Left ventricle myocardium inferior (tissue), 1 donor: ENCODE data around the gene RRAGC. TPM values are rescaled to one million over a fixed set of nuclear protein-coding genes. Genes with fewer than 3 reads are reported as not detected.
A peak's percentile ranks its signal among the peaks of the same experiment; 100 is the strongest.

Source experiments
- DNase-seq: peaks from one replicate; pipeline ENCODE4 v3.0.0-alpha.2; 2020
- H3K27ac ChIP-seq: fragments of 200-600 bp; replicated peaks from 2 replicates; pipeline ENCODE4 v1.8.0; 2021
- H3K27me3 ChIP-seq: fragments of 200-600 bp; 2 replicates; pipeline ENCODE4 v1.8.0; 2021; ENCODE audit warnings: low read depth
- H3K36me3 ChIP-seq: fragments of 200-600 bp; 2 replicates; pipeline ENCODE4 v1.8.0; 2021
- H3K4me1 ChIP-seq: fragments of 200-600 bp; 2 replicates; pipeline ENCODE4 v1.8.0; 2021
- H3K4me3 ChIP-seq: fragments of 200-600 bp; 2 replicates; pipeline ENCODE4 v1.8.0; 2021; ENCODE audit warnings: mild to moderate bottlenecking, moderate library complexity
- H3K9me3 ChIP-seq: fragments of 200-600 bp; replicated peaks from 2 replicates; pipeline ENCODE4 v1.8.0; 2021
- CTCF ChIP-seq: fragments of 200-600 bp; IDR thresholded peaks from 2 replicates; pipeline ENCODE4 v1.8.0; 2021; ENCODE audit warnings: antibody characterized with exemption, mild to moderate bottlenecking, borderline replicate concordance
- intact Hi-C: fragments of 100-400 bp; cut with micrococcal nuclease; formaldehyde crosslinking; loops from one replicate; pipeline ENCODE4 v1.11.0; 2022
- total RNA-seq: library from RNA; stranded (reverse); fragmentation: NEBNext Ultra II Directional; extraction: Animal tissue kit (Norgen Biotek cat#: 25700); gene quantifications from one replicate; pipeline ENCODE4 v1.2.1, GENCODE V29; 2021
- donor health status: DM: no; HTN: yes; CAD: no; lungs with severe emphysema.

The RRAGC gene
- total RNA-seq, 1 donor from 2014 or later, result 20.0 TPM

GRCh38 chr1:38885092-38885491, 25.5 kb upstream of the RRAGC start:
- no peak overlapping the region for H3K27ac ChIP-seq
- H3K9me3 ChIP-seq, result no peaks in the 10 kb centered on the region
- no peak overlapping the region for H3K4me3 ChIP-seq
- intact Hi-C loops, result no loop called here
- H3K4me1 ChIP-seq, result peaks cover 6% of the 10 kb centered on the region
- H3K36me3 ChIP-seq, result peaks cover 5% of the 10 kb centered on the region
- no peaks in the 10 kb centered on the region for H3K27me3 ChIP-seq
- DNase-seq, result no peak
- TF ChIP-seq CTCF, result no peak

GRCh38 chr1:38881487-38881886, 21.9 kb upstream of the RRAGC start, which contains the start of gene GJA9:
Gene GJA9, minus strand, starts transcription at chr1:38881587. Its CDS starts 5,489 bp downstream, at chr1:38876098.
- intact Hi-C loops, result no loop called here

GRCh38 chr1:38875811-38876210, 16.2 kb upstream of the RRAGC start:
- intact Hi-C loops, result no loop called here
- Histone ChIP-seq H3K27ac (no peak overlapping the region), H3K36me3 (no peaks in the 10 kb centered on the region), H3K4me1 (peaks cover 42% of the 10 kb centered on the region), H3K27me3 (no peaks in the 10 kb centered on the region), H3K9me3 (no peaks in the 10 kb centered on the region), H3K4me3 (no peak overlapping the region)
- TF ChIP-seq CTCF, result no peak
- DNase-seq, result no peak

More at GRCh38 chr1:38881487-38881886, 21.9 kb upstream of the RRAGC start, which contains the start of gene GJA9:
- Histone ChIP-seq H3K36me3 (no peaks in the 10 kb centered on the region), H3K27me3 (no peaks in the 10 kb centered on the region), H3K4me3 (no peak within 1 kb of the TSS), H3K4me1 (peaks cover 6% of the 10 kb centered on the region), H3K27ac (no peak within 1 kb of the TSS), H3K9me3 (no peaks in the 10 kb centered on the region)
- no peak for TF ChIP-seq CTCF
- DNase-seq, result no peak

GRCh38 chr1:38873027-38873969, 13.7 kb upstream of the RRAGC start, which contains the start of gene MYCBP:
Gene MYCBP, minus strand, starts transcription at chr1:38873348. Its CDS starts 43 bp downstream, at chr1:38873305.
- Histone ChIP-seq H3K27me3 (no peaks in the 10 kb centered on the region), H3K27ac (peak within 1 kb of the TSS; percentile 90), H3K4me1 (peaks cover 42% of the 10 kb centered on the region), H3K36me3 (no peaks in the 10 kb centered on the region), H3K9me3 (no peaks in the 10 kb centered on the region), H3K4me3 (peak within 1 kb of the TSS; percentile 86)
- intact Hi-C loops, result no loop called here
- DNase-seq, result peak; percentile 94
- TF ChIP-seq CTCF, result peak; percentile 43

GRCh38 chr1:38872401-38873026, 12.9 kb upstream of the RRAGC start:
- peaks cover 48% of the 10 kb centered on the region for H3K4me1 ChIP-seq
- intact Hi-C loops, result no loop called here
- no peaks in the 10 kb centered on the region for H3K27me3 ChIP-seq
- no peak for TF ChIP-seq CTCF
- no peaks in the 10 kb centered on the region for H3K9me3 ChIP-seq
- H3K4me3 ChIP-seq, result peak overlapping the region; percentile 86
- H3K36me3 ChIP-seq, result no peaks in the 10 kb centered on the region
- peak overlapping the region; percentile 90 for H3K27ac ChIP-seq
- DNase-seq, result no peak
